NT2/D1 (cell line): ENCODE measurements around the gene GPR161.

Experiments
- SUZ12 ChIP-seq: IDR thresholded peaks from 2 replicates; pipeline ENCODE4 v1.6.1; 2011; ENCODE audit not compliant: insufficient read length, insufficient read depth; ENCODE audit errors: extremely low read depth
- YY1 ChIP-seq: IDR thresholded peaks from 2 replicates; pipeline ENCODE4 v1.6.1; 2011; ENCODE audit not compliant: insufficient read length, insufficient read depth

GRCh38 chr1:168146626-168147025 is 9.9 kb upstream of the GPR161 start:
- no peak for TF ChIP-seq SUZ12
- TF ChIP-seq YY1: no peak
